NCI-H2227 (cell line): ENCODE measurements around the gene CHRM1.

Source experiments
- DNase-seq: peaks from one replicate; lab custom pipeline; 2025; ENCODE audit not compliant: unreplicated experiment; lab: John Stamatoyannopoulos, UW

CHRM1 gene

GRCh38 chr11:62905927-62906531 is 15.1 kb downstream of the CHRM1 start:
- peak; percentile 92 for DNase-seq

- no peak for DNase-seq
Observed at GRCh38 chr11:62905296-62905695, 15.9 kb downstream of the CHRM1 start.

GRCh38 chr11:62902932-62903331 is 18.2 kb downstream of the CHRM1 start:
- DNase-seq, result no peak

GRCh38 chr11:62898027-62898426 is 23.1 kb downstream of the CHRM1 start:
- no peak for DNase-seq

GRCh38 chr11:62897311-62897710 is 23.9 kb downstream of the CHRM1 start:
- no peak for DNase-seq

GRCh38 chr11:62896049-62896448 is 25.1 kb downstream of the CHRM1 start:
- no peak for DNase-seq

GRCh38 chr11:62895501-62895900 is 25.7 kb downstream of the CHRM1 start:
- DNase-seq, result no peak

GRCh38 chr11:62892077-62892922 is 28.9 kb downstream of the CHRM1 start:
- DNase-seq, result no peak

- no peak for DNase-seq
Observed at GRCh38 chr11:62889484-62890437, 31.4 kb downstream of the CHRM1 start.

GRCh38 chr11:62889126-62889483 is 32.1 kb downstream of the CHRM1 start:
- no peak for DNase-seq

GRCh38 chr11:62888406-62888805 is 32.8 kb downstream of the CHRM1 start:
- DNase-seq, result no peak

GRCh38 chr11:62885137-62885750 is 35.9 kb downstream of the CHRM1 start:
- DNase-seq, result no peak

- no peak for DNase-seq
Observed at GRCh38 chr11:62883673-62884072, 37.5 kb downstream of the CHRM1 start.

- DNase-seq, result no peak
Observed at GRCh38 chr11:62882788-62883501, 38.2 kb downstream of the CHRM1 start.

GRCh38 chr11:62882431-62882749 is 38.8 kb downstream of the CHRM1 start:
- no peak for DNase-seq

GRCh38 chr11:62881579-62882430 is 39.4 kb downstream of the CHRM1 start:
- DNase-seq, result peak; percentile 95

GRCh38 chr11:62880803-62881578 is 40.2 kb downstream of the CHRM1 start, which contains the start of gene SLC3A2:
SLC3A2 (plus strand) TSS chr11:62880896; CDS start chr11:62881024, 128 bp downstream.
- DNase-seq, result peak; percentile 93

- DNase-seq, result no peak
Observed at GRCh38 chr11:62880231-62880802, 40.8 kb downstream of the CHRM1 start.
